Measurements from ENCODE around the gene RHOC.

DNA sequence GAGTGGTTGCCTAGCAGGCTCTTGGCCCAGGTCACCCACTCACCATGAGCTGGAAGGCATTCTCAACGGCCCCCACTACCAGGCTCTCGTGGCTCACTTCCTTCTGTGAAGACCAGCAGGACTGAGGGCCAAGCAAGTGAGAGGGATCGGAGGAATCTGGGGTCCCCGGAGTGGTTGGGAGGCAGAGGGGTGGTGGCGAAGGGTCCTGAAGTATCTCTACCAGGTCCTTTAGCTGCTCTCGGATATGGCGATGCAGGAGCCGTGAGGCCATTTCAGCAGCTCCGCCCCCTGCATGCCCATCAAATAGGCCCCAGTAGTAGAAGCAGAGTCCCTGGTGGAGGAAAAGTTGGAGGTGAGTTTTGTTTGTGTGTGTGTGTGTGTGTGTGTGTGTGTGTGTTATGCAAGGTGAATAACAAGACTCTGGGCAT lies 5.8 kb upstream of the RHOC start:
- TF ChIP-seq, protein P1, sequence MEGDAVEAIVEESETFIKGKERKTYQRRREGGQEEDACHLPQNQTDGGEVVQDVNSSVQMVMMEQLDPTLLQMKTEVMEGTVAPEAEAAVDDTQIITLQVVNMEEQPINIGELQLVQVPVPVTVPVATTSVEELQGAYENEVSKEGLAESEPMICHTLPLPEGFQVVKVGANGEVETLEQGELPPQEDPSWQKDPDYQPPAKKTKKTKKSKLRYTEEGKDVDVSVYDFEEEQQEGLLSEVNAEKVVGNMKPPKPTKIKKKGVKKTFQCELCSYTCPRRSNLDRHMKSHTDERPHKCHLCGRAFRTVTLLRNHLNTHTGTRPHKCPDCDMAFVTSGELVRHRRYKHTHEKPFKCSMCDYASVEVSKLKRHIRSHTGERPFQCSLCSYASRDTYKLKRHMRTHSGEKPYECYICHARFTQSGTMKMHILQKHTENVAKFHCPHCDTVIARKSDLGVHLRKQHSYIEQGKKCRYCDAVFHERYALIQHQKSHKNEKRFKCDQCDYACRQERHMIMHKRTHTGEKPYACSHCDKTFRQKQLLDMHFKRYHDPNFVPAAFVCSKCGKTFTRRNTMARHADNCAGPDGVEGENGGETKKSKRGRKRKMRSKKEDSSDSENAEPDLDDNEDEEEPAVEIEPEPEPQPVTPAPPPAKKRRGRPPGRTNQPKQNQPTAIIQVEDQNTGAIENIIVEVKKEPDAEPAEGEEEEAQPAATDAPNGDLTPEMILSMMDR (tag by site-specific recombination; IDR thresholded peaks at IDR 0.05) = no peak
- TF ChIP-seq ZNF114 (tag by site-specific recombination; IDR thresholded peaks at IDR 0.05) = no peak
- TF ChIP-seq ZNF274 (IDR thresholded peaks at IDR 0.05; ENCODE audit: low read length) = no peak
- no peak for TF ChIP-seq ZNF274 (tag by site-specific recombination; IDR thresholded peaks at IDR 0.05; ENCODE audit: borderline replicate concordance)
- no peak for TF ChIP-seq ZNF146 (tag by site-specific recombination; IDR thresholded peaks at IDR 0.05)
- TF ChIP-seq, protein P2, sequence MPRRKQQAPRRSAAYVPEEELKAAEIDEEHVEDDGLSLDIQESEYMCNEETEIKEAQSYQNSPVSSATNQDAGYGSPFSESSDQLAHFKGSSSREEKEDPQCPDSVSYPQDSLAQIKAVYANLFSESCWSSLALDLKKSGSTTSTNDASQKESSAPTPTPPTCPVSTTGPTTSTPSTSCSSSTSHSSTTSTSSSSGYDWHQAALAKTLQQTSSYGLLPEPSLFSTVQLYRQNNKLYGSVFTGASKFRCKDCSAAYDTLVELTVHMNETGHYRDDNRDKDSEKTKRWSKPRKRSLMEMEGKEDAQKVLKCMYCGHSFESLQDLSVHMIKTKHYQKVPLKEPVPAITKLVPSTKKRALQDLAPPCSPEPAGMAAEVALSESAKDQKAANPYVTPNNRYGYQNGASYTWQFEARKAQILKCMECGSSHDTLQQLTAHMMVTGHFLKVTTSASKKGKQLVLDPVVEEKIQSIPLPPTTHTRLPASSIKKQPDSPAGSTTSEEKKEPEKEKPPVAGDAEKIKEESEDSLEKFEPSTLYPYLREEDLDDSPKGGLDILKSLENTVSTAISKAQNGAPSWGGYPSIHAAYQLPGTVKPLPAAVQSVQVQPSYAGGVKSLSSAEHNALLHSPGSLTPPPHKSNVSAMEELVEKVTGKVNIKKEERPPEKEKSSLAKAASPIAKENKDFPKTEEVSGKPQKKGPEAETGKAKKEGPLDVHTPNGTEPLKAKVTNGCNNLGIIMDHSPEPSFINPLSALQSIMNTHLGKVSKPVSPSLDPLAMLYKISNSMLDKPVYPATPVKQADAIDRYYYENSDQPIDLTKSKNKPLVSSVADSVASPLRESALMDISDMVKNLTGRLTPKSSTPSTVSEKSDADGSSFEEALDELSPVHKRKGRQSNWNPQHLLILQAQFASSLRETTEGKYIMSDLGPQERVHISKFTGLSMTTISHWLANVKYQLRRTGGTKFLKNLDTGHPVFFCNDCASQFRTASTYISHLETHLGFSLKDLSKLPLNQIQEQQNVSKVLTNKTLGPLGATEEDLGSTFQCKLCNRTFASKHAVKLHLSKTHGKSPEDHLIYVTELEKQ (tag by site-specific recombination; IDR thresholded peaks at IDR 0.05; ENCODE audit: borderline replicate concordance) = no peak
- TF ChIP-seq, protein P3, sequence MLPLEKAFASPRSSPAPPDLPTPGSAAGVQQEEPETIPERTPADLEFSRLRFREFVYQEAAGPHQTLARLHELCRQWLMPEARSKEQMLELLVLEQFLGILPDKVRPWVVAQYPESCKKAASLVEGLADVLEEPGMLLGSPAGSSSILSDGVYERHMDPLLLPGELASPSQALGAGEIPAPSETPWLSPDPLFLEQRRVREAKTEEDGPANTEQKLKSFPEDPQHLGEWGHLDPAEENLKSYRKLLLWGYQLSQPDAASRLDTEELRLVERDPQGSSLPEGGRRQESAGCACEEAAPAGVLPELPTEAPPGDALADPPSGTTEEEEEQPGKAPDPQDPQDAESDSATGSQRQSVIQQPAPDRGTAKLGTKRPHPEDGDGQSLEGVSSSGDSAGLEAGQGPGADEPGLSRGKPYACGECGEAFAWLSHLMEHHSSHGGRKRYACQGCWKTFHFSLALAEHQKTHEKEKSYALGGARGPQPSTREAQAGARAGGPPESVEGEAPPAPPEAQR (tag by site-specific recombination; IDR thresholded peaks at IDR 0.05) = no peak
- TF ChIP-seq ZNF214 (tag by site-specific recombination; IDR thresholded peaks at IDR 0.05; ENCODE audit: borderline replicate concordance) = no peak
- no peak for TF ChIP-seq ZNF112 (tag by site-specific recombination; IDR thresholded peaks at IDR 0.05)
- no peak for TF ChIP-seq ZNF433 (tag by site-specific recombination; IDR thresholded peaks at IDR 0.05; ENCODE audit: low read depth)
- TF ChIP-seq KLF16 (tag by site-specific recombination; IDR thresholded peaks at IDR 0.05) = no peak
- TF ChIP-seq ZNF174 (tag by site-specific recombination; IDR thresholded peaks at IDR 0.05) = no peak
- TF ChIP-seq, protein P4, sequence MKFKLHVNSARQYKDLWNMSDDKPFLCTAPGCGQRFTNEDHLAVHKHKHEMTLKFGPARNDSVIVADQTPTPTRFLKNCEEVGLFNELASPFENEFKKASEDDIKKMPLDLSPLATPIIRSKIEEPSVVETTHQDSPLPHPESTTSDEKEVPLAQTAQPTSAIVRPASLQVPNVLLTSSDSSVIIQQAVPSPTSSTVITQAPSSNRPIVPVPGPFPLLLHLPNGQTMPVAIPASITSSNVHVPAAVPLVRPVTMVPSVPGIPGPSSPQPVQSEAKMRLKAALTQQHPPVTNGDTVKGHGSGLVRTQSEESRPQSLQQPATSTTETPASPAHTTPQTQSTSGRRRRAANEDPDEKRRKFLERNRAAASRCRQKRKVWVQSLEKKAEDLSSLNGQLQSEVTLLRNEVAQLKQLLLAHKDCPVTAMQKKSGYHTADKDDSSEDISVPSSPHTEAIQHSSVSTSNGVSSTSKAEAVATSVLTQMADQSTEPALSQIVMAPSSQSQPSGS (tag by site-specific recombination; IDR thresholded peaks at IDR 0.05; ENCODE audit: low read depth) = no peak

Measured in HEK293 (cell line).